ENCODE measurements around the gene TEX55.
"Not testable (repeated sequence)": the region's sequence is repeated elsewhere in the genome, so short reads cannot be mapped to it uniquely, and the experiment has no call there.

The TEX55 gene

GRCh38 chr3:119160815-119161214, 14.8 kb downstream of the TEX55 start:
- DNase-seq (ENCODE audit: low read depth): no peak

DNA sequence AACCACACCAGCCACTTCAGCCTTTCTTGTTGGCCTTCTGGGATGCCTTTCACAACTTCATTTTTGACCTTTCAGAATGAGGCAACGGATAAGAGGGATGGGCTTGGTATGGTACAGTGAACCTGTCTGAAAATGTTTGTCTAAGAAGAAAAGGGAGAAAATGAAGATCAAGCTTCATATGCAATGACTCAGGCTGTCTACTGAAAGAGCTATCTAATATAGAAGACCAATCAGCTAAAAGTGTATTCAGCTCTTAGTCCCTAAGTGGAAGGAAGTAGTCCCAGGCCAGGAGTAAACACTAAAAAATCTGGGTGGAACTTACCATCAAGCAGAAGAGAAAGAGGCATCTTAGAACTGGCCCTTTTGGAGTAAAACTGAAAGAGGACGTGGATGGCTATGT, 15.3 kb downstream of the TEX55 start:
- DNase-seq (ENCODE audit: low read depth): no peak

GRCh38 chr3:119164745-119165144, 18.8 kb downstream of the TEX55 start:
- not testable (repeated sequence) for DNase-seq (ENCODE audit: low read depth)

GRCh38 chr3:119170821-119171220, 24.9 kb downstream of the TEX55 start:
- no peak for DNase-seq (ENCODE audit: low read depth)

DNA sequence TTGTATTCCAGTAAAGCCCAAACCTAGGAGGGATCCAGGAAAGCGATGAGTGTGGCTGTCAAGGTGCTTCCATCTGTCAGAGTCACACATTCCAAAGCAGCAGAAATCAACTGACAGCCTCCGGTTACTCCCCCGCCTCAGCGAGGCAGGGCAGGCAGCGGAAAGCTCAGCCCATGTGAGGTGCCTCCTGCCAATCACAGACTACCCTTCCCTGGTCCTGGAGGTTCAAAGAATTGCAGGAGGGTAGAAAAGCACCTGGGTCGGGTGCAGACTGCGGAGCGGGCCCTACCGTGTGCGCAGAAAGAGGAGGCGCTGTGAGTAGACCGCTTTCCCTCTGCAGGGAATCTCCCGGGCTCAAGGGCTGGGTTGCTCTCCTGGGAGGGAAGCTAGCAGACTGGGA, 27.4 kb downstream of the TEX55 start, which contains the start of gene UPK1B:
UPK1B (plus strand) TSS at position 274 of the 400 bp plus-strand sequence. CDS start 13,144 bp downstream, outside the sequence.
- DNase-seq (ENCODE audit: low read depth): no peak

DNA sequence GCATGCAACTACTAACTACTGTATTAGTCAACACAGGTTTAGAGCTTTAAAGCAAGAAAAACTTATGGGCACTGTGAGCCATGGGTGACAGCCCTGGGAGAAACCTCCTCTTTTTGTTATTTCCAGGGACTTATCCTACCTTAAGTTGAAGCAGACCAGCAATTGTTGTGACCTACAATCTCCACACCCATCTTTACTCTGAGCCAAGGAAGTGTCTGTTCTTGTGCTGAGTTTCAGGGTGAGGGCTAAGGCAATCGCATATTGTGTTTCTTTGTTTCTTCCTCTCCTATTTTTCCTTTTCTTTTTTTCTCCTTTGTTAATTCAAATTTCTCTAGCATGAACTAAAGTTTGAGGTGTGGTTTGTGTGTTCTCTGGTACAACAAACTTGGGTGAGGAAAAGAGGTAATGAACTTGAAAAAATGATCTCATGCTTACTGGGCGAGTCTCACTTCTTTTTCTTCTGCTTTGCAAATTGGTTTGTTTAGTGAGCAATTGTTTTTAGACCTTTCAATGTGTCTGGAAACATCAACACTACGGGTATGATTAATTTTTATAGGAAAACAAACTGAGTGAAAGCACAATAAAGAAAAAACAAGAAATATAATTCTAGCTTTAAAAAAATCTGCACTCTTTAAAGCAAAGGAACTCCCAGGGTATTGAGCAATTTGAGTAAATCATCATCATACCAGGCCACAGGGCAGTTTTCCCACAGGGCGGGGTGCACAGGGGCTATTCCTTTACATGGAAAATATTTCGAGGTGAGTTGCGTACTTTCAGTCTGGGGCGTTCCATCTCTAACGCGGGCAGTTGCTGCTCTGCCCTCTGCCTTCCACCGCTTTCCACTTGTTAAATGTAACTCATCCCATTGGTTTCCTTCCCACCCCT, 30.1 kb downstream of the TEX55 start:
- no peak for DNase-seq (ENCODE audit: low read depth)

DNA sequence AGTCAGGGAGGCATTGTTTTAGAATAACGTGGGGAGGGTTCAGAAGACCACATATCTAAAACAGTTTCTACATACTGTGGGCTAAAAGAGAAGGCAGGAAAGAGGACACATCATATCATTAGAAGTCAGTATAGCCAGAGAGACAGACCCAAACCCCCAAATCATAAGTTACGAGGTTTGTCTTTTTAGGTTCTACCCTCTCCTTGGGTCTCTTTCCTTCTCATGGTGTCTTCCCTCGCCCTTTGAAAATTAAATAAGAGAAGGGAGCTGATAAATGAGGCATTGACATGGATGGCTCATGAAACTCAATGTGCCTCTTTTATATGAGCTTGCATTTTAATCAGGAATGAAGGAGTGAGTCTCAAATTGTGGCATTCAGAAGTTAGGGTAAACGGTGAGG, 30.8 kb downstream of the TEX55 start:
- DNase-seq (ENCODE audit: low read depth): no peak

- DNase-seq (ENCODE audit: low read depth): no peak
Observed at GRCh38 chr3:119177321-119177720, 31.4 kb downstream of the TEX55 start.

GRCh38 chr3:119181765-119182164, 35.8 kb downstream of the TEX55 start:
- no peak for DNase-seq (ENCODE audit: low read depth)

DNA sequence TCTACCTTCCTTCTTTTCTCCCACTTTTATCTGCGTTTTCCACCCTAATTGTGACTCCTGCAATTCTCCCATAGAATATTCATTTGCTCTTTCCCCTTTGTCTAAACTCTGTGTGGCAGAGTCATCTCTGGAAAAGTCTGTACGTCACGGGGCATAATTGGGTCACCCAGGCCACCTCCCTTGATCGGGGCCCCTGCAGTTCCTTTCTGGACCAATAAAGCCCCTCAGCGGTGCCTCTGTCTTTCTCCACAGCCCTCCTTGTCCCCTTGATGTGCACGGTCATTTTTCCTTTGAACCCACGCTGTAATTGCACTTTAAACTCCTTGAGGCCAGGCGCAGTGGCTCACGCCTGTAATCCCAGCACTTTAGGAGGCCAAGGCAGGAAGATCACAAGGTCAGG, 38.1 kb downstream of the TEX55 start:
- DNase-seq (ENCODE audit: low read depth): no peak

DNA sequence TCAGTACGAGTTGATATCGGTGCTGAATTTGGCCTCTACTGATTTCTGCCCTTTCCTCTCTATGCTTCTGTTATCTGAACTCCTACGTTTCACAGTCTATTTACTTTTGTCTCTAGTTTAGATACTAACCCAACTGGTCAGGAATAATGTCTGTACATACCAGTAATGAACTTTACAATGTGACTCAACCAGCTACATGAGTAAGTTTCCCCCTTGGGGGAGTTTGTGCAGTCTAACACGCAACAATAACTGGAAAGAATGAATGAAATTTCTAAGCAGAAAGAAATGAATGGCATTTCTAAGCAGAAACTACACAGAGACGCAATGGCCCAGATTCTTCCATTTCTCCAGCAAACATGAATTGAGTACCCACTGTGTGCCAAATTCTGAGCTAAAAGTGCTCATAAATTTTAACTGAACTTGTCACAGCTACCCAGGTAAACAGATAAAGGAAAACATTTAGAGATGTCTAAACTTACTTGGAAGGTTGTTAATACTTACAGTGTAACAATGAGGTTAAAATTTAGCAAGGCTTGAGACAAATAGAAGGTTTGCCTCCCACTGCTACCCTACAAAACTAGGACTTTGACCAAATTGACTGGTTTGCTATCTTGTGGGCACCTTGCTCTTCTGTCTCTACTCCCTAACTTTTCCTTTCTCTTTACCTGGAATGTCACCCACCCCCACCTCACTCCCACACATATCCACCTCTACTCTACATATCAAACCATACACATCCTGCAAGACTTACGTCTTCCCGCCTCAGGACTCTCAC, 39.0 kb downstream of the TEX55 start:
- DNase-seq (ENCODE audit: low read depth): no peak

GRCh38 chr3:119187266-119187665, 41.3 kb downstream of the TEX55 start:
- no peak for DNase-seq (ENCODE audit: low read depth)

DNA sequence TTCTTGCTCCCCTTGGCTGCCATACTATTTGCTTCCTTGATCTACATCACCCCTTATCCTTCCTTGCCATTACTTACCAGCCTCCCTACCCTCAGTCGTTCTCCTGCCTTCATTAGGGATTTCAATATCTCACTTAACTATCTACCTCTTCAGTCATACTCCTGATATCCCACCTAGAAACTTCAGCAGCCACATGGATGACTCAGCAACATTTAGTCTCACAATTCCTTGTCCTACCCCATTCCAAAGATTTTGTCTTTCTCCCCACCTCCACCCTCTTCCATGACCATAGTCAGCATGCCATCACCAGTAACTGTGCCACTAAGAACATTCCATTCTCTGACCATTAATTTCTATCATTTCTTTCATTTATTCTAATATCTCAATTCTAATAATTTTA, 45.8 kb downstream of the TEX55 start:
- no peak for DNase-seq (ENCODE audit: low read depth)

DNA sequence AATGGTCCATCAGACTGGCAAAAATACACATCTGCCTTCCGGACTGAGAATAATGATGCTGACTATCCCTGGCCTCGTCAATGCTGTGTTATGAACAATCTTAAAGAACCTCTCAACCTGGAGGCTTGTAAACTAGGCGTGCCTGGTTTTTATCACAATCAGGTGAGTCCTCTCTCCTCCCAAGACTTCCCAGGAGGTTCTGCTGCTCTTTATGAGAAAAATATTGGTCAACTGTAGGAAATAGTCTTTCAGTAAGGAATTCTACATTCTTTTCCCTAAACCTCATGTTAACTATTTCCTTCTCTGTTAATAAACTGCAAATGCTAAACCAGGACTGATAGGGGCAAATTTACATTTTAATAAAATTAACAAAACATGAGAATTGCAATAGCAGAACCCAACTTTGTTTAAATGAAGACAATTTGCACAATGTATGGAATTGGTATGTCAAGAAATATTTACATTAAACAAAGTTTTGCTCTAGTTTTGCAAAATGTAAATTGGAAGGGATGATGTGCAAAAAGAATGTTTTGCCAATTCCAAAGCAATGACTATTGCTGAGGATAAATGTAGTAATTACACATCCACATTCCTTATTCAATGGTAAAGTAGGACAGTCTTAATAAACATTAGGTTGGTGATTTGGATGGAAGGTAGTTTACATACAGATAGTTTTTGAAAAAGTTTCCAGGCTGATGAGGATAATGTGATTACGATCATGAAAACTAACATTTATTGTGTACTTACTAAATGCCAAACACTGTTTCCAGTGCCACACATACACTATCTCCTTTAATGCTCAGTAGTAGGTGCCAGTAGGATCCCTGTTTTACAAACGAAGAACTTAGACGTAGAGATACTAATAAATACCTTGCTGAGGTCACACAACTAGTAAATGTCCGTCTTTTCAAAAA, 48.5 kb downstream of the TEX55 start:
- DNase-seq (ENCODE audit: low read depth): no peak

DNA sequence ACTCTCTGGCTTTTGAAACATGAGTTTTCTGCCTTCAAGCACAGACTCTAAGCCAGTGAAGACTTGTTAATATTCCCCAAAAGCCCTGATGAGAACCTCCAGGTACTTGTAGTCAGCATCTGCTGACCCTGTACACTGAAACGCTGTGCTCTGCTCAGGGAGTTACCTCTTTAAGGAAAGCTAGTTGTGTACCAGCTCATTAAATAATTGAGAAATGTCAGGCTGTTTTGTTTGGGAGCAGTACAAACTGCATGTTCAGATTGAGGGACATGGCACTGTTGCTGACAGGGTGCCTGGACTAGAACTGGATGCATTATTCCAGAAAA, 49.1 kb downstream of the TEX55 start:
- no peak for DNase-seq (ENCODE audit: low read depth)

DNA sequence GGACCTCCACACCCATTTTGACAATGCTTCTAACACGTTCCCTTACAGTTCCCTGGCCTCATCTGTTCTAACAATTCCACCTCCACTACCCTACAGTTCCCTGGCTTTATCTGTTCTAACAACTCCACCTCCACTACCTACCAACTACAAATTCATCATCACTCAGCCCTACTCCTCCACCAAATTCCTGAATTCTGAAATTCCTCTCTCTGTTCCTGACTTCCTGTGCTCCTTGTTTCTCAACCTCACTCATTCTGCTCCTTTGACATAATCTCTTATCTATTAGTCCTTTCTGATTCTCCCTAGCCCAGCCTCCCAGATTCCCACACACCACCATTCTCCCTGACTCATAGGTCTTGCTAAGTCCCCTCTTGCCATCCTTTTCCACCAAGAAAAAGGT, 49.9 kb downstream of the TEX55 start:
- no peak for DNase-seq (ENCODE audit: low read depth)
